Measurements from ENCODE around the gene LINC01488.

The LINC01488 gene

GRCh38 chr11:69529001-69529400 is 47.5 kb downstream of the LINC01488 start:
- POLR2A ChIA-PET: no interaction called here
- Histone ChIP-seq H3K36me3 (ENCODE audit: control insufficient read depth in 2 of 2, insufficient read depth in 1 of 2, low read length in 2 of 2) (no peaks in the 10 kb centered on the region), H3K4me1 (ENCODE audit: control insufficient read depth, insufficient read depth, low read length) (no peaks in the 10 kb centered on the region), H3K9me3 (ENCODE audit: control insufficient read depth, insufficient read depth, low read depth, low read length) (no peaks in the 10 kb centered on the region), H3K27ac (ENCODE audit: extremely low read depth, low read depth, low read length) (no peak overlapping the region), H3K4me3 (ENCODE audit: low read depth, low read length) (no peak overlapping the region)
- no peak for TF ChIP-seq ZNF37A (tag by site-specific recombination; IDR thresholded peaks at IDR 0.05)
- TF ChIP-seq ZNF677 (tag by site-specific recombination; IDR thresholded peaks at IDR 0.05): no peak
- no peak for TF ChIP-seq ZNF843 (tag by site-specific recombination; IDR thresholded peaks at IDR 0.05)
- no peak for TF ChIP-seq ZBTB44 (tag by site-specific recombination; IDR thresholded peaks at IDR 0.05)
- TF ChIP-seq ZNF239 (tag by site-specific recombination; IDR thresholded peaks at IDR 0.05): no peak
- TF ChIP-seq ZNF394 (tag by site-specific recombination; IDR thresholded peaks at IDR 0.05; ENCODE audit: borderline replicate concordance): no peak
- TF ChIP-seq ZNF596 (tag by site-specific recombination; IDR thresholded peaks at IDR 0.05): no peak
- TF ChIP-seq ZNF514 (tag by site-specific recombination; IDR thresholded peaks at IDR 0.05): no peak
- CTCF ChIA-PET: no interaction called here

GRCh38 chr11:69530278-69531070 is 49.0 kb downstream of the LINC01488 start:
- POLR2A ChIA-PET: no interaction called here
- Histone ChIP-seq H3K9me3 (ENCODE audit: control insufficient read depth, insufficient read depth, low read depth, low read length) (no peaks in the 10 kb centered on the region), H3K4me1 (ENCODE audit: control insufficient read depth, insufficient read depth, low read length) (no peaks in the 10 kb centered on the region), H3K27ac (ENCODE audit: extremely low read depth, low read depth, low read length) (no peak overlapping the region), H3K36me3 (ENCODE audit: control insufficient read depth in 2 of 2, insufficient read depth in 1 of 2, low read length in 2 of 2) (no peaks in the 10 kb centered on the region), H3K4me3 (ENCODE audit: low read depth, low read length) (no peak overlapping the region)
- TF ChIP-seq INSM2 (tag by site-specific recombination; IDR thresholded peaks at IDR 0.05) (no peak), ZNF223 (tag by site-specific recombination; IDR thresholded peaks at IDR 0.05) (no peak), ZNF292 (tag by site-specific recombination; IDR thresholded peaks at IDR 0.05; ENCODE audit: borderline replicate concordance, low read depth) (no peak), ZXDB (tag by site-specific recombination; IDR thresholded peaks at IDR 0.05) (no peak), ZNF26 (tag by site-specific recombination; IDR thresholded peaks at IDR 0.05) (no peak), ZNF146 (tag by site-specific recombination; IDR thresholded peaks at IDR 0.05) (no peak), ZNF18 (tag by site-specific recombination; IDR thresholded peaks at IDR 0.05) (no peak)
- CTCF ChIA-PET: interaction anchor here (0.6 kb wide), 2 partner anchors 24 to 874 kb away, joined by 4 read pairs; no protein-coding TSS in a partner anchor
